IMR-90 (cell line): ENCODE measurements around the gene PANK2. TPM values are rescaled to one million over a fixed set of nuclear protein-coding genes. Genes with fewer than 3 reads are reported as not detected.

Experiments
- ATAC-seq: fragments of 200-7000 bp; cut with Tn5 transposase; 2 replicates; pipeline ENCODE4 v1.9.1; 2020; ENCODE audit warnings: low read depth, mild to moderate bottlenecking, moderate library complexity
- BruUV-seq: library from RNA; stranded (reverse); fragments of 400-500 nt; replicated peaks from 2 replicates; lab custom pipeline; 2021; lab: Mats Ljungman, UMichigan
- CTCF ChIA-PET: fragments of 300-600 bp; formaldehyde crosslinking; extraction: SDS; loops from one replicate; lab custom pipeline; 2021; ENCODE audit warnings: antibody characterized with exemption; lab: Yijun Ruan, JAX
- POLR2A ChIA-PET: fragments of 300-600 bp; sonication (Branson Sonifier 250); formaldehyde crosslinking; loops from one replicate; lab custom pipeline; 2022; ENCODE audit warnings: antibody characterized with exemption; ENCODE audit not compliant: unreplicated experiment; lab: Charles Lee
- DNase-seq: peaks from one replicate; pipeline ENCODE4 v3.0.0; 2013
- H2AFZ ChIP-seq: replicated peaks from 2 replicates; pipeline ENCODE3; 2013; ENCODE audit warnings: low read length, mild to moderate bottlenecking; ENCODE audit not compliant: poor library complexity
- H2AK5ac ChIP-seq: 2 replicates; pipeline ENCODE4 v1.6.1; 2013; ENCODE audit warnings: low read depth, low read length, inconsistent platforms
- H2AK9ac ChIP-seq: replicated peaks from 2 replicates; pipeline ENCODE3; 2013; ENCODE audit warnings: mild to moderate bottlenecking, low read depth, low read length, moderate library complexity; ENCODE audit not compliant: poor library complexity
- H2BK120ac ChIP-seq: 2 replicates; pipeline ENCODE4 v1.6.1; 2013; ENCODE audit warnings: low read depth, low read length, inconsistent platforms
- H2BK15ac ChIP-seq: 3 replicates; pipeline ENCODE4 v1.6.1; 2013; ENCODE audit warnings: low read depth, low read length, inconsistent platforms
- H2BK20ac ChIP-seq: 2 replicates; pipeline ENCODE4 v1.6.1; 2013; ENCODE audit warnings: low read depth, mild to moderate bottlenecking, inconsistent platforms, low read length, moderate library complexity
- H2BK5ac ChIP-seq: 2 replicates; pipeline ENCODE4 v1.6.1; 2013; ENCODE audit warnings: mild to moderate bottlenecking, low read depth, low read length, inconsistent platforms; ENCODE audit not compliant: poor library complexity, severe bottlenecking
- H3K14ac ChIP-seq: replicated peaks from 2 replicates; pipeline ENCODE4 v1.6.1; 2013; ENCODE audit warnings: low read depth, low read length, inconsistent platforms
- H3K18ac ChIP-seq: 2 replicates; pipeline ENCODE4 v1.6.1; 2013; ENCODE audit warnings: low read depth, low read length, control low read depth
- H3K23ac ChIP-seq: 2 replicates; pipeline ENCODE4 v1.6.1; 2013; ENCODE audit warnings: low read depth, low read length, inconsistent platforms
- H3K27ac ChIP-seq: 2 replicates; pipeline ENCODE4 v1.5.1; 2013; ENCODE audit warnings: mild to moderate bottlenecking, control low read depth, low read length; ENCODE audit not compliant: insufficient read depth
- H3K27me3 ChIP-seq: 2 replicates; pipeline ENCODE4 v1.6.1; 2013; ENCODE audit warnings: low read length; ENCODE audit not compliant: control insufficient read depth, insufficient read depth
- H3K36me3 ChIP-seq: 2 replicates; pipeline ENCODE4 v1.6.1; 2013; ENCODE audit warnings: low read length, mixed read lengths; ENCODE audit not compliant: control insufficient read depth, insufficient read depth
- H3K4ac ChIP-seq: 2 replicates; pipeline ENCODE4 v1.6.1; 2013; ENCODE audit warnings: low read depth, low read length, inconsistent platforms
- H3K4me1 ChIP-seq: 2 replicates; pipeline ENCODE4 v1.6.1; 2013; ENCODE audit warnings: low read length, mixed read lengths; ENCODE audit not compliant: control insufficient read depth, insufficient read depth
- H3K4me2 ChIP-seq: 2 replicates; pipeline ENCODE4 v1.6.1; 2013; ENCODE audit warnings: low read depth, mild to moderate bottlenecking, control low read depth, low read length, moderate library complexity
- H3K4me3 ChIP-seq: 2 replicates; pipeline ENCODE4 v1.5.1; 2013; ENCODE audit warnings: low read depth, mild to moderate bottlenecking, control low read depth, low read length, moderate library complexity; ENCODE audit not compliant: insufficient read depth
- H3K56ac ChIP-seq: 2 replicates; pipeline ENCODE4 v1.6.1; 2013; ENCODE audit warnings: low read length, inconsistent platforms; ENCODE audit not compliant: insufficient read depth; ENCODE audit errors: extremely low read depth
- H3K79me1 ChIP-seq, 2 experiments: 2 replicates each; pipeline ENCODE4 v1.6.1; 2013; ENCODE audit warnings: low read length in 2 of 2, inconsistent platforms in 1 of 2, low read depth in 1 of 2
- H3K9ac ChIP-seq: 2 replicates; pipeline ENCODE4 v1.6.1; 2013; ENCODE audit warnings: low read depth, low read length, control low read depth
- H3K9me1 ChIP-seq: 2 replicates; pipeline ENCODE4 v1.6.1; 2013; ENCODE audit warnings: low read length, inconsistent platforms; ENCODE audit not compliant: insufficient read depth
- H3K9me3 ChIP-seq: 2 replicates; pipeline ENCODE4 v1.6.1; 2013; ENCODE audit warnings: low read length; ENCODE audit not compliant: control insufficient read depth, insufficient read depth
- H4K20me1 ChIP-seq: 2 replicates; pipeline ENCODE4 v1.6.1; 2013; ENCODE audit warnings: low read length, inconsistent platforms; ENCODE audit not compliant: insufficient read depth
- H4K5ac ChIP-seq: 2 replicates; pipeline ENCODE4 v1.6.1; 2013; ENCODE audit warnings: mild to moderate bottlenecking, low read depth, low read length, control low read depth
- H4K8ac ChIP-seq, 2 experiments: 2 replicates each; pipeline ENCODE4 v1.6.1; 2013; ENCODE audit warnings: low read depth in 2 of 2, low read length in 2 of 2, control low read depth in 1 of 2, inconsistent platforms in 1 of 2
- H4K91ac ChIP-seq: 2 replicates; pipeline ENCODE4 v1.6.1; 2013; ENCODE audit warnings: low read depth, low read length, inconsistent platforms; ENCODE audit not compliant: insufficient read depth
- BHLHE40 ChIP-seq: fragments of 150-350 bp; IDR thresholded peaks from 2 replicates; pipeline ENCODE4 v1.6.1; 2016; ENCODE audit warnings: mild to moderate bottlenecking, low read depth, low read length
- CEBPB ChIP-seq: IDR thresholded peaks from 2 replicates; pipeline ENCODE4 v1.6.1; 2012; ENCODE audit warnings: low read depth, low read length, improper control_type of control experiment
- FOS ChIP-seq: fragments of 150-350 bp; IDR thresholded peaks from 2 replicates; pipeline ENCODE4 v1.6.1; 2016; ENCODE audit warnings: low read depth, low read length
- MAZ ChIP-seq: IDR thresholded peaks from 2 replicates; pipeline ENCODE4 v1.6.1; 2012; ENCODE audit warnings: low read depth, mild to moderate bottlenecking, low read length, improper control_type of control experiment, moderate library complexity, borderline replicate concordance
- NFE2L2 ChIP-seq: fragments of 150-350 bp; IDR thresholded peaks from 2 replicates; pipeline ENCODE4 v1.6.1; 2016; ENCODE audit warnings: low read depth, mild to moderate bottlenecking, low read length
- RCOR1 ChIP-seq: IDR thresholded peaks from 2 replicates; pipeline ENCODE4 v1.6.1; 2012; ENCODE audit warnings: mild to moderate bottlenecking, low read length, improper control_type of control experiment; ENCODE audit not compliant: insufficient replicate concordance
- WGBS, 2 experiments: methylation state at CpG; one replicate each; pipeline versions ENCODE4 v1.1.5 to v1.1.7; 2013; ENCODE audit warnings: missing lambda C conversion rate in 2 of 2; ENCODE audit not compliant: insufficient read length in 1 of 2; ENCODE audit errors: extremely low coverage in 2 of 2; 5-methylcytosine and 5-hydroxymethylcytosine counted together
- dilution Hi-C: fragments of 300-500 bp; cut with HindIII; formaldehyde crosslinking; loops from one replicate; pipeline ENCODE4 v1.14.3; 2018; ENCODE audit warnings: low sequenced_read_pairs; ENCODE audit not compliant: unreplicated experiment
- in situ Hi-C: fragments of 300-500 bp; cut with MboI; formaldehyde crosslinking; loops from 3 replicates; pipeline ENCODE4 v1.14.3; 2019; ENCODE audit warnings: low sequenced_read_pairs, inconsistent platforms, mixed read lengths
- intact Hi-C: fragments of 100-400 bp; cut with micrococcal nuclease; formaldehyde crosslinking; loops from 2 replicates; pipeline ENCODE4 v1.10.0; 2022
- polyA plus RNA-seq, 3 experiments: library from polyadenylated mRNA; depleted of rRNA; stranded (reverse); fragments of >200 nt; gene quantifications; 2 replicates each; pipeline ENCODE4 v1.2.3, GENCODE V29; 2012; ENCODE audit warnings: low replicate concordance in 1 of 3
- total RNA-seq: library from RNA; depleted of rRNA; stranded (reverse); fragments of >200 nt; gene quantifications from 2 replicates; pipeline ENCODE4 v1.2.3, GENCODE V29; 2012

PANK2 gene
- total and polyA plus RNA-seq, 2 of the 4 experiments (the other 2 are of a cell fraction) = 17.7 to 28.1 TPM

DNA sequence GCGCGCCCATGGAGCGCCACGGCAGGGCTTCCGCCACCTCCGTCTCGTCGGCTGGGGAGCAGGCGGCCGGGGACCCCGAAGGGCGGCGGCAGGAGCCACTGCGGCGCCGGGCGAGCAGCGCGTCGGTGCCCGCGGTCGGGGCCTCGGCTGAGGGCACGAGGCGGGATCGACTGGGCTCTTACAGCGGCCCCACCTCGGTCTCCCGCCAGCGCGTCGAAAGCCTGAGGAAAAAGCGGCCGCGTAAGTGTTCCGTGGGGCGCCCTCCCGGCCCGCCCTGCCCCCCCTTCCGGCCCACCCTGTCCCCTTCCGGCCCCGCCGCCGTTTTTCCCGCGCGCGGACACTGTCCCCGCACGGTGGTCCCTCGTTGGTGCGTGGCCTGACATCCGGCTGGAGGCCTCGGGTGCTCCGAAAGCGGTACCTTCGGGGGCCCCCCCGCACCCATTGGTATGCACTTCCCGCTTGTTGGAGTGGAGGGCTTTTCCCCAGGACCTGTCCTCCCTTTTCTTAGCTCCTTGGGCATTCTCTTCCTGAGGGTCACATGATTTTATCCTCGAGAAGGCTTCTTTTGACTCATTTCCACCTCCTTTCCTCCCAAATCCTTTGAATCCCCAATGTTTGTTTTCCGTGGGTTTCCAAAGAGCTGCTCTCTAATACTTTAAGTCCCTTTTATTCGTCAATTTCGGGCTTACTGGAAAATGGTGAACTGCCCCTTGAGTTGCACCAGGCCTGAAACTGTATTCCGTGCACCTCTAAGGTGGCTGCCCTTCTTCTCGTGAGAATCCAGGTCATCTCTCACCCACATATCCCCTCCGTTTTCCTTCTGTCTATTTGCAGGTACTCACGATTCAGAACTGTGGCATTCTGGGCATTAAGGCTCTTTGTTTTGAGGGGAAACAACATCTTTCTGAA is 556 bp downstream of the PANK2 start:
- CTCF ChIA-PET = no interaction called here

More for the DNA sequence above, 556 bp downstream of the PANK2 start:
- peak overlapping the region; percentile 98 for H2AK9ac ChIP-seq
- H2BK20ac ChIP-seq = no peak overlapping the region; the same call in 1 of the 2 replicates
- H4K8ac ChIP-seq = peak overlapping the region; percentile 54 to 55
- peak overlapping the region; percentile 90 for H2AK5ac ChIP-seq
- H3K27ac ChIP-seq = peak overlapping the region; percentile 90
- no peaks in the 10 kb centered on the region for H3K9me3 ChIP-seq
- POLR2A ChIA-PET = no interaction called here
- H3K4me1 ChIP-seq = peaks cover 11% of the 10 kb centered on the region
- H3K79me1 ChIP-seq = peaks cover 19 to 47% of the 10 kb centered on the region in 2 experiments; a peak in 3 of 4 replicates
- peak overlapping the region; percentile 94 for H3K14ac ChIP-seq
- H4K20me1 ChIP-seq = peaks cover 52% of the 10 kb centered on the region
- 1% methylated on average over 32 of the region's 68 CpGs; no CpG with 5 or more reads in 1 of the 2 experiments for WGBS, 2 experiments
- peak overlapping the region; percentile 11; the same call in 1 of the 3 replicates for H2BK15ac ChIP-seq
- ATAC-seq (peak; percentile 4), DNase-seq (no peak)
- intact Hi-C loops (loop anchor here (1.0 to 5.0 kb wide), 4 partner anchors 30 to 195 kb away; no protein-coding TSS in a partner anchor), dilution Hi-C loops (no loop called here), in situ Hi-C loops (loop anchor here (10.0 kb wide), 1 partner anchor 195 kb away; no protein-coding TSS in a partner anchor)
- peaks cover 14% of the 10 kb centered on the region for H3K9me1 ChIP-seq
- H3K56ac ChIP-seq = peak overlapping the region; percentile 94
- peak overlapping the region; percentile 43 for H4K5ac ChIP-seq
- peak overlapping the region; percentile 76 for H3K4me3 ChIP-seq
- peak overlapping the region; percentile 91 for H2BK5ac ChIP-seq
- TF ChIP-seq NFE2L2 (no peak), RCOR1 (no peak), FOS (no peak), MAZ (peak; percentile 11; the same call in 1 of the 2 replicates), CEBPB (no peak), BHLHE40 (no peak)
- H3K27me3 ChIP-seq = no peaks in the 10 kb centered on the region
- peak overlapping the region; percentile 98 for H3K4me2 ChIP-seq
- H2BK120ac ChIP-seq = peak overlapping the region; percentile 5; the same call in 1 of the 2 replicates
- peak overlapping the region; percentile 99 for H3K9ac ChIP-seq
- peak overlapping the region; percentile 96 for H3K23ac ChIP-seq
- peak overlapping the region; percentile 56 for H3K18ac ChIP-seq
- peak overlapping the region; percentile 93 for H2AFZ ChIP-seq
- no TSS peak for BruUV-seq
- H3K36me3 ChIP-seq = peaks cover 6% of the 10 kb centered on the region
- H4K91ac ChIP-seq = peak overlapping the region; percentile 73
- peak overlapping the region; percentile 90 for H3K4ac ChIP-seq
